IMR-90 (cell line): ENCODE measurements around the gene STEAP3. TPM values are rescaled to one million over a fixed set of nuclear protein-coding genes. Genes with fewer than 3 reads are reported as not detected.

Experiments
- ATAC-seq: fragments of 200-7000 bp; cut with Tn5 transposase; 2 replicates; pipeline ENCODE4 v1.9.1; 2020; ENCODE audit warnings: low read depth, mild to moderate bottlenecking, moderate library complexity
- BruUV-seq: library from RNA; stranded (reverse); fragments of 400-500 nt; replicated peaks from 2 replicates; lab custom pipeline; 2021; lab: Mats Ljungman, UMichigan
- CTCF ChIA-PET: fragments of 300-600 bp; formaldehyde crosslinking; extraction: SDS; loops from one replicate; lab custom pipeline; 2021; ENCODE audit warnings: antibody characterized with exemption; lab: Yijun Ruan, JAX
- POLR2A ChIA-PET: fragments of 300-600 bp; sonication (Branson Sonifier 250); formaldehyde crosslinking; loops from one replicate; lab custom pipeline; 2022; ENCODE audit warnings: antibody characterized with exemption; ENCODE audit not compliant: unreplicated experiment; lab: Charles Lee
- DNase-seq: peaks from one replicate; pipeline ENCODE4 v3.0.0; 2013
- H2AFZ ChIP-seq: replicated peaks from 2 replicates; pipeline ENCODE3; 2013; ENCODE audit warnings: low read length, mild to moderate bottlenecking; ENCODE audit not compliant: poor library complexity
- H2AK5ac ChIP-seq: 2 replicates; pipeline ENCODE4 v1.6.1; 2013; ENCODE audit warnings: low read depth, low read length, inconsistent platforms
- H2AK9ac ChIP-seq: replicated peaks from 2 replicates; pipeline ENCODE3; 2013; ENCODE audit warnings: mild to moderate bottlenecking, low read depth, low read length, moderate library complexity; ENCODE audit not compliant: poor library complexity
- H2BK120ac ChIP-seq: 2 replicates; pipeline ENCODE4 v1.6.1; 2013; ENCODE audit warnings: low read depth, low read length, inconsistent platforms
- H2BK15ac ChIP-seq: 3 replicates; pipeline ENCODE4 v1.6.1; 2013; ENCODE audit warnings: low read depth, low read length, inconsistent platforms
- H2BK20ac ChIP-seq: 2 replicates; pipeline ENCODE4 v1.6.1; 2013; ENCODE audit warnings: low read depth, mild to moderate bottlenecking, inconsistent platforms, low read length, moderate library complexity
- H2BK5ac ChIP-seq: 2 replicates; pipeline ENCODE4 v1.6.1; 2013; ENCODE audit warnings: mild to moderate bottlenecking, low read depth, low read length, inconsistent platforms; ENCODE audit not compliant: poor library complexity, severe bottlenecking
- H3K14ac ChIP-seq: replicated peaks from 2 replicates; pipeline ENCODE4 v1.6.1; 2013; ENCODE audit warnings: low read depth, low read length, inconsistent platforms
- H3K18ac ChIP-seq: 2 replicates; pipeline ENCODE4 v1.6.1; 2013; ENCODE audit warnings: low read depth, low read length, control low read depth
- H3K23ac ChIP-seq: 2 replicates; pipeline ENCODE4 v1.6.1; 2013; ENCODE audit warnings: low read depth, low read length, inconsistent platforms
- H3K27ac ChIP-seq: 2 replicates; pipeline ENCODE4 v1.5.1; 2013; ENCODE audit warnings: mild to moderate bottlenecking, control low read depth, low read length; ENCODE audit not compliant: insufficient read depth
- H3K27me3 ChIP-seq: 2 replicates; pipeline ENCODE4 v1.6.1; 2013; ENCODE audit warnings: low read length; ENCODE audit not compliant: control insufficient read depth, insufficient read depth
- H3K36me3 ChIP-seq: 2 replicates; pipeline ENCODE4 v1.6.1; 2013; ENCODE audit warnings: low read length, mixed read lengths; ENCODE audit not compliant: control insufficient read depth, insufficient read depth
- H3K4ac ChIP-seq: 2 replicates; pipeline ENCODE4 v1.6.1; 2013; ENCODE audit warnings: low read depth, low read length, inconsistent platforms
- H3K4me1 ChIP-seq: 2 replicates; pipeline ENCODE4 v1.6.1; 2013; ENCODE audit warnings: low read length, mixed read lengths; ENCODE audit not compliant: control insufficient read depth, insufficient read depth
- H3K4me2 ChIP-seq: 2 replicates; pipeline ENCODE4 v1.6.1; 2013; ENCODE audit warnings: low read depth, mild to moderate bottlenecking, control low read depth, low read length, moderate library complexity
- H3K4me3 ChIP-seq: 2 replicates; pipeline ENCODE4 v1.5.1; 2013; ENCODE audit warnings: low read depth, mild to moderate bottlenecking, control low read depth, low read length, moderate library complexity; ENCODE audit not compliant: insufficient read depth
- H3K56ac ChIP-seq: 2 replicates; pipeline ENCODE4 v1.6.1; 2013; ENCODE audit warnings: low read length, inconsistent platforms; ENCODE audit not compliant: insufficient read depth; ENCODE audit errors: extremely low read depth
- H3K79me1 ChIP-seq, 2 experiments: 2 replicates each; pipeline ENCODE4 v1.6.1; 2013; ENCODE audit warnings: low read length in 2 of 2, inconsistent platforms in 1 of 2, low read depth in 1 of 2
- H3K9ac ChIP-seq: 2 replicates; pipeline ENCODE4 v1.6.1; 2013; ENCODE audit warnings: low read depth, low read length, control low read depth
- H3K9me1 ChIP-seq: 2 replicates; pipeline ENCODE4 v1.6.1; 2013; ENCODE audit warnings: low read length, inconsistent platforms; ENCODE audit not compliant: insufficient read depth
- H3K9me3 ChIP-seq: 2 replicates; pipeline ENCODE4 v1.6.1; 2013; ENCODE audit warnings: low read length; ENCODE audit not compliant: control insufficient read depth, insufficient read depth
- H4K20me1 ChIP-seq: 2 replicates; pipeline ENCODE4 v1.6.1; 2013; ENCODE audit warnings: low read length, inconsistent platforms; ENCODE audit not compliant: insufficient read depth
- H4K5ac ChIP-seq: 2 replicates; pipeline ENCODE4 v1.6.1; 2013; ENCODE audit warnings: mild to moderate bottlenecking, low read depth, low read length, control low read depth
- H4K8ac ChIP-seq, 2 experiments: 2 replicates each; pipeline ENCODE4 v1.6.1; 2013; ENCODE audit warnings: low read depth in 2 of 2, low read length in 2 of 2, control low read depth in 1 of 2, inconsistent platforms in 1 of 2
- H4K91ac ChIP-seq: 2 replicates; pipeline ENCODE4 v1.6.1; 2013; ENCODE audit warnings: low read depth, low read length, inconsistent platforms; ENCODE audit not compliant: insufficient read depth
- BHLHE40 ChIP-seq: fragments of 150-350 bp; IDR thresholded peaks from 2 replicates; pipeline ENCODE4 v1.6.1; 2016; ENCODE audit warnings: mild to moderate bottlenecking, low read depth, low read length
- CEBPB ChIP-seq: IDR thresholded peaks from 2 replicates; pipeline ENCODE4 v1.6.1; 2012; ENCODE audit warnings: low read depth, low read length, improper control_type of control experiment
- CHD1 ChIP-seq: IDR thresholded peaks from 2 replicates; pipeline ENCODE4 v1.6.1; 2012; ENCODE audit warnings: low read depth, low read length, improper control_type of control experiment
- FOS ChIP-seq: fragments of 150-350 bp; IDR thresholded peaks from 2 replicates; pipeline ENCODE4 v1.6.1; 2016; ENCODE audit warnings: low read depth, low read length
- MAFK ChIP-seq: IDR thresholded peaks from 2 replicates; pipeline ENCODE4 v1.6.1; 2012; ENCODE audit warnings: low read depth, low read length, improper control_type of control experiment
- MAZ ChIP-seq: IDR thresholded peaks from 2 replicates; pipeline ENCODE4 v1.6.1; 2012; ENCODE audit warnings: low read depth, mild to moderate bottlenecking, low read length, improper control_type of control experiment, moderate library complexity, borderline replicate concordance
- MXI1 ChIP-seq: IDR thresholded peaks from 2 replicates; pipeline ENCODE4 v1.6.1; 2012; ENCODE audit warnings: low read depth, mild to moderate bottlenecking, low read length, moderate library complexity, borderline replicate concordance
- POLR2A ChIP-seq: IDR thresholded peaks from 2 replicates; pipeline ENCODE4 v1.6.1; 2012; ENCODE audit warnings: mild to moderate bottlenecking, low read depth, low read length
- RAD21 ChIP-seq: IDR thresholded peaks from 2 replicates; pipeline ENCODE4 v1.6.1; 2012; ENCODE audit warnings: low read length, improper control_type of control experiment
- RCOR1 ChIP-seq: IDR thresholded peaks from 2 replicates; pipeline ENCODE4 v1.6.1; 2012; ENCODE audit warnings: mild to moderate bottlenecking, low read length, improper control_type of control experiment; ENCODE audit not compliant: insufficient replicate concordance
- RFX5 ChIP-seq: IDR thresholded peaks from 2 replicates; pipeline ENCODE4 v1.8.0; 2012; ENCODE audit warnings: low read depth, mild to moderate bottlenecking, low read length, moderate library complexity
- SMC3 ChIP-seq: fragments of 150-350 bp; IDR thresholded peaks from 2 replicates; pipeline ENCODE4 v1.6.1; 2016; ENCODE audit warnings: low read depth, mild to moderate bottlenecking, antibody characterized with exemption, low read length, moderate library complexity
- WGBS, 2 experiments: methylation state at CpG; one replicate each; pipeline versions ENCODE4 v1.1.5 to v1.1.7; 2013; ENCODE audit warnings: missing lambda C conversion rate in 2 of 2; ENCODE audit not compliant: insufficient read length in 1 of 2; ENCODE audit errors: extremely low coverage in 2 of 2; 5-methylcytosine and 5-hydroxymethylcytosine counted together
- dilution Hi-C: fragments of 300-500 bp; cut with HindIII; formaldehyde crosslinking; loops from one replicate; pipeline ENCODE4 v1.14.3; 2018; ENCODE audit warnings: low sequenced_read_pairs; ENCODE audit not compliant: unreplicated experiment
- in situ Hi-C: fragments of 300-500 bp; cut with MboI; formaldehyde crosslinking; loops from 3 replicates; pipeline ENCODE4 v1.14.3; 2019; ENCODE audit warnings: low sequenced_read_pairs, inconsistent platforms, mixed read lengths
- intact Hi-C: fragments of 100-400 bp; cut with micrococcal nuclease; formaldehyde crosslinking; loops from 2 replicates; pipeline ENCODE4 v1.10.0; 2022
- polyA plus RNA-seq, 3 experiments: library from polyadenylated mRNA; depleted of rRNA; stranded (reverse); fragments of >200 nt; gene quantifications; 2 replicates each; pipeline ENCODE4 v1.2.3, GENCODE V29; 2012; ENCODE audit warnings: low replicate concordance in 1 of 3
- total RNA-seq: library from RNA; depleted of rRNA; stranded (reverse); fragments of >200 nt; gene quantifications from 2 replicates; pipeline ENCODE4 v1.2.3, GENCODE V29; 2012
- TF ChIP-seq, protein P1 (sequence below): conservative IDR thresholded peaks from 2 replicates; pipeline ENCODE4 v1.5.1; 2012; ENCODE audit warnings: mild to moderate bottlenecking, low read depth, low read length, improper control_type of control experiment

Gene STEAP3
- total and polyA plus RNA-seq, 2 of the 4 experiments (the other 2 are of a cell fraction), result 19.4 to 43.9 TPM

DNA sequence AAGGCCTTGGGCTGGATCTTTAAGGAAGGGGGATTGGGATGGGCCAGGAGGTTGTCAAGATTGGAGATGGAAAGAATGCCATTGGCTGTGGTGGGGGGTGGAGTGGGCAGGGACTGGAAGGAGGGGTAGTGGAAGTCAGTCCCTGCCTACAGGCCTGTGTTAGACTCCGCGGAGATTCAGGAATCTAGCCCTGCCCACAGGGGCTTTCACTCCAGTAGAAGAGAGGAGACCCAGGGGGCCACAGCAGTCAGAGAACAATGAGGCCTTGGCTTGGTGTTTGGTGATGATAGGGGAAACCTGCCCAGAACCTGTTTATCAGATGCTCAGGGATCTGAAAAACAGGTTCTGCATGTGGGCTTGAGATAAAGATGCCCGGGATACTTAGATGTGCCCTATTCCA, 6.1 kb downstream of the STEAP3 start:
- TF ChIP-seq, protein P1, sequence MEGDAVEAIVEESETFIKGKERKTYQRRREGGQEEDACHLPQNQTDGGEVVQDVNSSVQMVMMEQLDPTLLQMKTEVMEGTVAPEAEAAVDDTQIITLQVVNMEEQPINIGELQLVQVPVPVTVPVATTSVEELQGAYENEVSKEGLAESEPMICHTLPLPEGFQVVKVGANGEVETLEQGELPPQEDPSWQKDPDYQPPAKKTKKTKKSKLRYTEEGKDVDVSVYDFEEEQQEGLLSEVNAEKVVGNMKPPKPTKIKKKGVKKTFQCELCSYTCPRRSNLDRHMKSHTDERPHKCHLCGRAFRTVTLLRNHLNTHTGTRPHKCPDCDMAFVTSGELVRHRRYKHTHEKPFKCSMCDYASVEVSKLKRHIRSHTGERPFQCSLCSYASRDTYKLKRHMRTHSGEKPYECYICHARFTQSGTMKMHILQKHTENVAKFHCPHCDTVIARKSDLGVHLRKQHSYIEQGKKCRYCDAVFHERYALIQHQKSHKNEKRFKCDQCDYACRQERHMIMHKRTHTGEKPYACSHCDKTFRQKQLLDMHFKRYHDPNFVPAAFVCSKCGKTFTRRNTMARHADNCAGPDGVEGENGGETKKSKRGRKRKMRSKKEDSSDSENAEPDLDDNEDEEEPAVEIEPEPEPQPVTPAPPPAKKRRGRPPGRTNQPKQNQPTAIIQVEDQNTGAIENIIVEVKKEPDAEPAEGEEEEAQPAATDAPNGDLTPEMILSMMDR, result no peak
- TF ChIP-seq CHD1 (no peak), RFX5 (no peak), MXI1 (no peak), BHLHE40 (no peak), MAZ (no peak), FOS (no peak), CEBPB (no peak), SMC3 (no peak), RCOR1 (no peak), MAFK (no peak), RAD21 (no peak), POLR2A (no peak)
- dilution Hi-C loops, result no loop called here
- intact Hi-C loops, result no loop called here

More for the DNA sequence above, 6.1 kb downstream of the STEAP3 start:
- Histone ChIP-seq H3K4me3 (no peak overlapping the region), H4K20me1 (no peaks in the 10 kb centered on the region), H3K14ac (no peak overlapping the region), H3K4me1 (peaks cover 41% of the 10 kb centered on the region), H2BK5ac (no peak overlapping the region), H3K4ac (peak overlapping the region; percentile 2; the same call in 1 of the 2 replicates), H3K27me3 (no peaks in the 10 kb centered on the region), H3K23ac (no peak overlapping the region), H3K9me1 (peaks cover 29% of the 10 kb centered on the region), H4K8ac (no peak overlapping the region), H3K27ac (no peak overlapping the region), H3K18ac (no peak overlapping the region), H2AK5ac (no peak overlapping the region), H2AFZ (no peak overlapping the region), H2BK120ac (no peak overlapping the region), H4K91ac (peak overlapping the region; percentile 83; the same call in 1 of the 2 replicates), H3K36me3 (no peaks in the 10 kb centered on the region), H3K79me1 (peaks cover 0 to 54% of the 10 kb centered on the region in 2 experiments; a peak in 2 of 4 replicates), H3K56ac (no peak overlapping the region), H2BK15ac (no peak overlapping the region), H2BK20ac (peak overlapping the region; percentile 57), H3K9ac (no peak overlapping the region), H3K4me2 (no peak overlapping the region), H2AK9ac (no peak overlapping the region), H3K9me3 (no peaks in the 10 kb centered on the region), H4K5ac (no peak overlapping the region)
- 100% methylated on average over 2 of the region's 3 CpGs; no CpG with 5 or more reads in 1 of the 2 experiments for WGBS, 2 experiments
- BruUV-seq, result no TSS peak
- DNase-seq (no peak), ATAC-seq (no peak)
- POLR2A ChIA-PET, result no interaction called here
- CTCF ChIA-PET, result no interaction called here
- in situ Hi-C loops, result loop anchor here (25.0 kb wide), 1 partner anchor 1008 kb away; no protein-coding TSS in a partner anchor
